Large intestine (tissue), 3 donors: ENCODE data around the gene SCAMP3. TPM values are rescaled to one million over a fixed set of nuclear protein-coding genes. Genes with fewer than 3 reads are reported as not detected.
"Not testable (repeated sequence)": the region's sequence is repeated elsewhere in the genome, so short reads cannot be mapped to it uniquely, and the experiment has no call there.

Source experiments
- DNase-seq, 2 donors: peaks; one replicate each; pipeline versions ENCODE4 v3.0.0 to v3.0.0-alpha.2; 2013
- H3K27ac ChIP-seq: one replicate; pipeline ENCODE4 v1.5.1; 2013; ENCODE audit warnings: low read length
- H3K27me3 ChIP-seq: 2 replicates; pipeline ENCODE4 v1.6.1; 2013; ENCODE audit warnings: low read length; ENCODE audit not compliant: control insufficient read depth, insufficient read depth
- H3K36me3 ChIP-seq: 2 replicates; pipeline ENCODE4 v1.6.1; 2013; ENCODE audit warnings: low read length; ENCODE audit not compliant: control insufficient read depth, insufficient read depth
- H3K4me1 ChIP-seq: one replicate; pipeline ENCODE4 v1.6.1; 2013; ENCODE audit warnings: low read length; ENCODE audit not compliant: control insufficient read depth, insufficient read depth
- H3K4me3 ChIP-seq: one replicate; pipeline ENCODE4 v1.5.1; 2013; ENCODE audit warnings: low read length
- H3K9me3 ChIP-seq: one replicate; pipeline ENCODE4 v1.6.1; 2013; ENCODE audit warnings: mild to moderate bottlenecking, low read depth, low read length, moderate library complexity; ENCODE audit not compliant: control insufficient read depth
- WGBS: methylation state at CpG from one replicate; pipeline ENCODE4 v1.1.5; 2013; ENCODE audit warnings: low lambda C conversion rate; ENCODE audit not compliant: insufficient coverage; 5-methylcytosine and 5-hydroxymethylcytosine counted together
- polyA plus RNA-seq: library from polyadenylated mRNA; unstranded; fragments of 120-200 nt; gene quantifications from one replicate; pipeline ENCODE4 v1.2.1, GENCODE V29; 2013

SCAMP3 gene
- polyA plus RNA-seq, 1 donor: 55.5 TPM

DNA sequence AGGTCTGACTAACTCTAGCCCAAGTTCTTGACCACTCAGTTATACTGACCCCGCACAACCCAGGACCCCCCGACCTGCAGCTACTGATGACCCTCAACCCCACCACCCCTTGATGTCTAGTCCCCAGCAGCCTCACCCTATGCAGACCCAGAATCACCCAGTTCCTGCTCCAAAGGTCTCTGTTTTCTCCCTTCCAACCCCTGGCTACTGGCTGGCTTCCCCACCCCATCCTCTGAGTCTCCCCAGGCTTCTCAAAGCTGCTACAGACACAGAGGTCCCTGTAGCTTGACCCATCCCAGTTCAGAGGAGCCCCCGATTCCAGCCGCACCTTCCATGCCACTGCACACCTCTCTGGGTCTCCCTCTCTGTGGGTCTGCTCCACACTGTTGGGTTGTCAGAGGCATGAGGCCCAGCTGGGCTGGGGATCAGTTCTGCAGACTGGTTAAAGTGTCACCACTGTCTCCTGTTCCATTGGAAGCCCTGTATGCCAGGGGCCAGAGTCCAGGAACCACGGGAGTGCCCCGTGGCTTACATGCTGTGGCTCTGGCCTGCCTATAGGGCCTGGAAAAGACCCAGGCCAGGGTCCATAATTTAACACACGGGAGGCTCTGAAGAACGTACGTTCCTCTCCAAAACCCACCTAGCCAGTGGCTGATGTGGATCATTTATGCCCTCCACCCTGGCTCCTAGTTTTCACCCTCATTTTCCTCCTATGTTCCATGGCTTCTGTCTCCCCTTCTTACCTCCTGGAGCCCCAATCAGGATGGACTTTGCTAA, 38.6 kb upstream of the SCAMP3 start:
- no CpG with 5 or more reads among the region's 9 CpGs for WGBS
- DNase-seq: peak; percentile 86 to 94
- H3K27ac ChIP-seq: peak overlapping the region; percentile 83
- H3K4me1 ChIP-seq: peaks cover 34% of the 10 kb centered on the region
- peaks cover 15% of the 10 kb centered on the region for H3K27me3 ChIP-seq
- peaks cover 2% of the 10 kb centered on the region for H3K36me3 ChIP-seq
- H3K4me3 ChIP-seq: peak overlapping the region; percentile 16
- no peaks in the 10 kb centered on the region for H3K9me3 ChIP-seq

DNA sequence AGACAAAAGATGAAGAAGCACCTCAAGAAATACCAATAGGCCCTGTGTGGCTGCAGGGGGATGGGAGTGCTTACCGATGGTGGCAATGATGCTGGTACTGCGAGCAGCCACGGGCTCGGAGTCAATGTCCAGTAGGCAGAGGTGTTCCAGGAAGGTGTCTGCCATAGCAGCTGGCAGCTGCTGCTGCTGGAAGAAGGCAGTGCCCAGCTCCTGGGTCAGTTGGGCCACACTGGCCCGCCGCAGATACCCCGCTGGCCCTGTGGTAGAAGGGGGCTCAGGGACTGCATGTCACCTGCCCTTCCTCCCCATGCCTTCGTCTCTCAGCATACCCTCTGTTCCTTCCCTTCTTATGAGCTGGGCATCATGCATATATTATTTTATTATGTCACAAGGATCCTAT, 37.9 kb upstream of the SCAMP3 start:
- Histone ChIP-seq H3K27me3 (peaks cover 22% of the 10 kb centered on the region), H3K27ac (peak overlapping the region; percentile 83), H3K4me3 (peak overlapping the region; percentile 16), H3K4me1 (peaks cover 34% of the 10 kb centered on the region), H3K36me3 (peaks cover 3% of the 10 kb centered on the region), H3K9me3 (peaks cover 4% of the 10 kb centered on the region)
- no peak for DNase-seq
- WGBS: no CpG with 5 or more reads among the region's 8 CpGs

DNA sequence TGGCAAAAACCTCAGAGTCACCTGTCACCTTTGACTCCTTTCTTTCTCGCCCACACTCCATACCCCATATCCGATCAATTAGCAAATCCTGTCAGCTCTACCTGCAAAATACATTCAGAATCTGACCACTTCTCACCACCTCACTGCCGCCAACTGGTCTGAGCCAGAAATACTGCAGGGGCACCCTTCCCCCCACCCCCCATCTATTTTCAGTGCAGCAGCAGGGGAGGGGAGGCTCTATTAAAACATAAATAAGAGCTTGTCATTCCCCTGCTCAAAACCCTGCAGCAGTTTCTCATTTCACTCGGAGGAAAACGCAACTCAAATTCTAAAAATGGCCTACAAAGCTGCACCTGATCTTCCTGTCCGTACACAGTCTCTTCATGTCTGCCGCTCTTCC, 35.2 kb upstream of the SCAMP3 start:
- H3K27me3 ChIP-seq: peaks cover 36% of the 10 kb centered on the region
- 73% methylated on average over 4 of the region's 7 CpGs for WGBS
- H3K4me3 ChIP-seq: no peak overlapping the region
- H3K9me3 ChIP-seq: peaks cover 4% of the 10 kb centered on the region
- peaks cover 6% of the 10 kb centered on the region for H3K36me3 ChIP-seq
- no peak for DNase-seq
- H3K27ac ChIP-seq: no peak overlapping the region
- peaks cover 27% of the 10 kb centered on the region for H3K4me1 ChIP-seq

DNA sequence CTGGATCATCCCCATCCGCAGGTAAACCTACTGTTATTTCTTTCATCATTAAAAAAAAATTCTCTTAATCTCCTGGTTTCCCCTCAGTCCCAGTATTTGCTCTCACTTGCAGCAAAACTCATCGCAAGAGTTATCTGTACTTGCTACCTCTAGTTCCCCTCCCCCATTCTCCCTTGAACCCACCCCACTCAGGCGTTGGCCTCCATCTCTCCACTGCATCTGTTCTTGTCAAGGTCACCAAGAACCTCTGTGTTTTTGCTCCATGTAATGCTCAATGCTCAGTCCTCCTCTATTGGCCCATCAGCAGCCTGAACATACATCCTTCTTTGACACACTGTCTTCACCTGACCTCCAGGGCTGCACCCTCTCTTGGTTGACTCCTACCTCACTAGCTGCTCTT, 34.5 kb upstream of the SCAMP3 start:
- Histone ChIP-seq H3K4me1 (peaks cover 23% of the 10 kb centered on the region), H3K36me3 (peaks cover 6% of the 10 kb centered on the region), H3K9me3 (peaks cover 4% of the 10 kb centered on the region), H3K27ac (no peak overlapping the region), H3K27me3 (peaks cover 36% of the 10 kb centered on the region), H3K4me3 (no peak overlapping the region)
- 100% methylated on average over 2 of the region's 3 CpGs for WGBS
- DNase-seq: no peak

DNA sequence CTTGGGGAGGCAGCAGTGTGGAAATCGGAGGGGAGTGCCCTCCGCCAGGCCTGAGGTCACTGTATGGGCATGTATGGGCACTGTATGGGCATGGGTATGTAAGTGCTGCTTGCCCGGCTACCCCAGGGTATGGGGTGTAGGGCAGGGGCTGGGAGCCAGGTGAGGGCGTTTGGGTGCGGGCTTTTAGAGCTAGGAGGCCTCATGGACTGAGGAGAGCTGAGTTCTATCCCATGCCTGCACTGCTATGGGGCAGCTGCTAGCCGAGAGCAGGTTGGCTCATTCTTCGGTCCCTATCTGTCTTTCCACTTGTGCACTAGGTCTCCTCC, 33.7 kb upstream of the SCAMP3 start:
- Histone ChIP-seq H3K9me3 (peaks cover 4% of the 10 kb centered on the region), H3K27ac (no peak overlapping the region), H3K36me3 (peaks cover 6% of the 10 kb centered on the region), H3K4me1 (peaks cover 16% of the 10 kb centered on the region), H3K27me3 (peaks cover 36% of the 10 kb centered on the region), H3K4me3 (no peak overlapping the region)
- no peak for DNase-seq
- WGBS: 100% methylated on average over 1 of the region's 7 CpGs

DNA sequence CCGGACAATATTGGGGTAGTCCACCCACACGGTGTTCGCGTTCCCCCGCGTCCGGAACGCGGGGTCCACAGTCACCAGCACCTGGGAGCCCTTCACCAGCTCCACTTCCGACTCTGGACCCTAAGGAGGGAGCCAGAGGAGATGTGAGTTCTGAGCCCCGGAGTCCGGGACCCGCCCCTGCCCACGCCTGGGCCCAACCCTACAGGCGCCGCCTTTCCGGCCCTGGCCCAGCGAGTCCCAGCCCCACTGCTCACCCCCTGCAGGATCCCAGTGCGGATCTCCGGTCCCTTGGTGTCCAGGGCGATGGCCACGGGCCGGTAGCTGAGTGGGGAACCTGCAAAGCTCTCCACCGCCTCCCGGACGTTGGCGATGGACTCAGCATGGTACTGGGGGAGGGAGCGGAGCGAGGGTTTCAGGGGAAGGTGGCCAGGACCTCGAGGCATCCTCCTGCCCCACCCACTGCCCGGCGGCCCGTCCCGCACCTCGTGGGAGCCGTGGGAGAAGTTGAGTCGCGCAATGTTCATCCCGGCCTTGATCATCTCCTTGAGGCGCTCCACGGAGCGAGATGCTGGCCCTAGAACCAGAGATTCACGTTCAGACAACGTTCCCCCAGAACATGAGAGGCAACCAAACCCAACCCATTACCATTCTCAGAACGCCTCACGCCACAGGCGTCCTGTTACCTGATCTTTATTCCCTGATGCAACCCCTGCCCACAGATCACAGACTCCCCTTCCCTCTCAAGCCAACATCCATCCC, 33.2 kb upstream of the SCAMP3 start:
- DNase-seq: no peak
- H3K4me1 ChIP-seq: peaks cover 11% of the 10 kb centered on the region
- H3K27ac ChIP-seq: no peak overlapping the region
- peaks cover 36% of the 10 kb centered on the region for H3K27me3 ChIP-seq
- peaks cover 7% of the 10 kb centered on the region for H3K36me3 ChIP-seq
- WGBS: no CpG with 5 or more reads among the region's 47 CpGs
- H3K9me3 ChIP-seq: peaks cover 4% of the 10 kb centered on the region
- no peak overlapping the region for H3K4me3 ChIP-seq

DNA sequence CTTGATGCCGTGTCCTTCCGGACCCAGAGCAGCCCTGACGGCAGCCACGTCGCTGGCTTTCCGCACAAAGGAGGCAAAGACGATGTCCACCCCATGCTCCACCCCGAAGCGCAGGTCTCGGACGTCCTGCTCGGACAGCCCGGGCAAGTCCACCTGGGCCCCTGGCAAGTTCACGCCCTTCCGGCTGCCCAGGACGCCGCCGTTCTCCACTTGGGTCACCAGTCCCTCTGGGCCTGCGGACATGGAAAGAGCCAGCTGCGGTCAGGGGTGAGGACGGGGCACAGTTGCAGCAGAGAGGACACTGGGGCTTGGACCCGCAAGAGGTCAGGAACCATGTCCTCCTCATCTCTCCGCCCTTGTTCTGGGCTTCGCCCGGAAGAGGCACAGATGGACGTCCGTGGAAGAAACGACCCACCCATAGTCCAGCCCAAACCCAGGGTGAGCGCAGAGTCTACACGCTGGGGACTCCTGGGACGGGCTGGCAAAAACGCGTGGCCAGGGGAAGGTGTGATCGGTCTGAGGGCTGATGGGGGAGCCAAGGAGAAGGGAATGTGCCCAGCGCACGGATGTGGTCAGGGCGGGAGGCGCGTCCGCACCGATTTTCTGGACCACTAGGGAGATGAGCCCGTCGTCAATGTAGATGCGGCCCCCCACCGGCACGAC, 32.5 kb upstream of the SCAMP3 start:
- DNase-seq: no peak
- Histone ChIP-seq H3K4me3 (no peak overlapping the region), H3K27ac (no peak overlapping the region), H3K9me3 (peaks cover 4% of the 10 kb centered on the region), H3K27me3 (peaks cover 36% of the 10 kb centered on the region), H3K36me3 (peaks cover 12% of the 10 kb centered on the region), H3K4me1 (peaks cover 4% of the 10 kb centered on the region)
- WGBS: no CpG with 5 or more reads among the region's 46 CpGs

DNA sequence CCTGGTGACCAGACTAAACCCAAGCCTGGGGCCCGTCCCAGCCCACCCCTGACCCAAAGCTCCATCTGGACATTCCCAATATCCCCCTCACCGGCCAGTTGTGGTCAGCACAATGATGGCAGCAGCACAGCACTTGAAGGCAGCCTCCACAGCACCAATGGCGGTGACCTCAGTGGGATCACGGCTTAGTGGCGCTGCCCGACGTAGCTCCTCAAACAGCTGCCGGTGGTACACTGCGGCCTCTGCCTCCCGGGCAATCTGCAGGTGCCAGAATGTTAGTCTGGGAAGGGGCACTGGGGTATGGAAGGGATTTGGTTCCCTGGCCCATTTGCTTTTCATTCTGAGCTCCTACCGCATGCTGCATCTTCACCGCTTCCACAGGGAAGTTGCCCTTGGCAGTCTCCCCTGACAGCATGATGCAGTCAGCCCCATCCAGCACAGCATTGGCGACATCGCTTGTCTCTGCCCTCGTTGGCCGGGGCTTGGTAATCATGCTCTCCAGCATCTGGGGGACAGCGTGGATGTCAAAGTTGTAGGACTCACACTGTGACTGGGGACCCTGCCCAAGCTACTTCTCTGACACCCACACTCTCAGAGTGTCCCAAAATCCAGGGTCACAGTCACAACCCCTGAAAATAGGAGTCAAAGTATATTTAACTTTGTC, 31.1 kb upstream of the SCAMP3 start:
- H3K27me3 ChIP-seq: peaks cover 36% of the 10 kb centered on the region
- H3K27ac ChIP-seq: no peak overlapping the region
- H3K4me3 ChIP-seq: no peak overlapping the region
- H3K36me3 ChIP-seq: peaks cover 21% of the 10 kb centered on the region
- DNase-seq: no peak
- H3K9me3 ChIP-seq: peaks cover 4% of the 10 kb centered on the region
- WGBS: no CpG with 5 or more reads among the region's 17 CpGs
- H3K4me1 ChIP-seq: no peaks in the 10 kb centered on the region

DNA sequence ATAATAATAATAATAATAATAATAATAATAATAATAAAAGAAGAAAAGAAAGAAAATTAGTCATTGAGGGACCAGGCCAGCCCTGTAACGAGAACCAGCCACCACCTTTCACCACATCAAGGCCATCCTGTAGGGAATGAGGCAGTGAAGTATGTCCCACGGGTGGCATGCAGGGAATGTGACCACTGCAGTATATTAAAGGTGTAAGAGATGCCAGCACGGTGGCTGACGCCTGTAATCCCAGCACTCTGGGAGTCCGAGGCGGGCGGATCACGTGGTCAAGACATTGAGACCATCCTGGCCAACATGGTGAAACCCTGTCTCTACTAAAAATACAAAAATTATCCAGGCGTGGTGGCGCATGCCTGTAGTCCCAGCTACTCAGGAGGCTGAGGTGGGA, 28.8 kb upstream of the SCAMP3 start:
- H3K9me3 ChIP-seq, H3K4me3 ChIP-seq, DNase-seq, H3K4me1 ChIP-seq, H3K27ac ChIP-seq: not testable (repeated sequence)
- no CpG with 5 or more reads among the region's 10 CpGs for WGBS
- peaks cover 24% of the 10 kb centered on the region for H3K27me3 ChIP-seq
- H3K36me3 ChIP-seq: peaks cover 26% of the 10 kb centered on the region

DNA sequence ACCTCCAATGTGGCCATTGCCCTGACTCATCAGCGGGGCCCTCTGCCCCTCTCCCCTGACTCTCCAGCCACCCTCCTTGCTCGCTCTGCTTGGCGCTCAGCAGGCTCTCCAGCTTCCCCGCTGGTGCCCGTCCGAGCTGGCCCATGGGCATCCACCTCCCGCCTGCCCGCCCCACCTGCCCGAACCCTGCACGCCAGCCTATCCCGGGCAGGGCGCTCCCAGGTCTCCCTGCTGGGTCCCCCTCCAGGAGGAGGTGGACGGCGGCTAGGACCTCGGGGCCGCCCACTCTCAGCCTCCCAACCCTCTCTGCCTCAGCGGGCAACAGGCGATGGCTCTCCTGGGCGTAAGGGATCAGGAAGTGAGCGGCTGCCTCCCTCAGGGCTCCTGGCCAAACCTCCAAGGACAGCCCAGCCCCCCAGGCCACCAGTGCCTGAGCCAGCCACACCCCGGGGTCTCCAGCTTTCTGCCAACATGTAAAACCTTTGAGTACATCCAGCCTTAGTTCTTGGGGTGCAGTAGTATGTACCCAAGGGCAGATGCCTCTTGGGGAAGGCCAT, 25.9 kb upstream of the SCAMP3 start:
- no peaks in the 10 kb centered on the region for H3K9me3 ChIP-seq
- peaks cover 38% of the 10 kb centered on the region for H3K36me3 ChIP-seq
- H3K4me3 ChIP-seq: no peak overlapping the region
- no peak overlapping the region for H3K27ac ChIP-seq
- peaks cover under 1% of the 10 kb centered on the region for H3K27me3 ChIP-seq
- DNase-seq: no peak
- peaks cover 6% of the 10 kb centered on the region for H3K4me1 ChIP-seq
- no CpG with 5 or more reads among the region's 21 CpGs for WGBS
